ENCODE data around the gene TRPM8. TPM values are rescaled to one million over a fixed set of nuclear protein-coding genes. Genes with fewer than 3 reads are reported as not detected.

TRPM8 gene
- total RNA-seq, 3 donors from 2014 or later (not counting 1 experiment from before 2014, with no cell fraction given): not detected

DNA sequence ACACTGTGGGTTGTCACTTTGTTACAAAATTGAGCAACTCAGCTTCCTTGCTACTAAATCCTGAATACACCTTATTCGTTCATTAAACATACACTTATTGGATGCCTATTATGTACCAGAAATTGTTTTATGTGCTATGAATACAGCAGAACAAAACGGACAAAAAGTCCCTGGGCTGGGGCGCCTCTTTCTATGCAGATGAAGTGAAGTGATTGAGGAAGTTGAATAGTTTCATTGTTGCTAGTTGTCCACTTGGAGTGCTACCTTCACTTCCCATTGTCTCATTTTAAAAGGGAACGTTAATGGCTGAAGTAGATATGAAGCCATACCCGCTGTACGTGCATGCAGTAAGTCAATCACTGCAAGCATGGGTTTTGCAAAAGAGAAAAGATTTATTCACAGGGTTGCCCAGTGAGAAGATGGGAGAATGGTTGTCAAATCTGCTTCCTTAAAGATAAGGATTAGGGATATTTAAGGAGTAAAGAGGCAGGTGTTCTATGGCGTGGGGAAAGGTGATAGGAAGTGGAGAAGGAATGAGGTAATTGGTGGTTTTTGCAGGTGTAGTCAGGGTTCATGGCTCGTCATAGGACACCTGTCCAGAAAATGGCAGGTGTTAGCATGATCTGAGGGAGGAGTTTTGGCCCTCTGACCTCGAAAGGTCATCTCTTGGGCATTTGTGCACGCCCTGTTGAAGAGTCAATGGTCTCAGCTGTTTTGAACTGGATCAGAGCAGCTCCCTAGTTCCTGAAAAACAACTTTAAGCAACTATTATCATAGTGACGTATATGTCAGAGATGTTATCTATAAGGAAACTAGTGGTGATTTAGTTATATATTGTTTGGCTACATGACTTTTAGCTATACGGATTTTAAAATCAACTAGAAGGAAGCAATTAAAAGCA lies 23.5 kb downstream of the TRPM8 start:
- 67% methylated on average over 11 of the region's 12 CpGs for WGBS (ENCODE audit: insufficient coverage)

DNA sequence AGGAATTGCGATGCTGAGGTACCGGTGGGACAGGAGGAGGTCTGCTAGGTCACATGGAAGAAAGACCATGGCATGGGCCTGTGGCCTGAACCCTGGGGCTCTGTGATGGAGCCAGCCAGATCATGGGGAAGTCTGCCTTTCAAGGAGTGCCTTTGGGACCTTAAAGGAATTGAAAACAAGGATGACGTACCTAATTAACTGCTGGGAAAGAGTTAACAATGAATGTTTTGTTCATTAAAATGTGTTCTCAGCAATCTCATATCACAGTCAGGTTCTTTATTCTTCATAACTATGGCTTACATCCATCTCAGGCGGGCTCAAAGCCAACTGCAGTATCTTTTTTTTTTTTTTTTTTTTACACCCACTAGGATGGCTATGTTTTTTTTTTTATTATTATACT lies 25.6 kb downstream of the TRPM8 start:
- no peak for ATAC-seq
- Histone ChIP-seq H3K4me3 (ENCODE audit: low read length) (no peak overlapping the region), H3K4me1 (ENCODE audit: control insufficient read depth, insufficient read depth, low read length) (peaks cover 4% of the 10 kb centered on the region), H3K9me3 (ENCODE audit: control insufficient read depth, insufficient read depth, low read length) (no peaks in the 10 kb centered on the region), H3K27me3 (ENCODE audit: control insufficient read depth, insufficient read depth, low read length) (peaks cover 21% of the 10 kb centered on the region), H3K27ac (ENCODE audit: low read length) (no peak overlapping the region), H3K36me3 (ENCODE audit: control insufficient read depth, insufficient read depth, low read length) (no peaks in the 10 kb centered on the region)
- no peak overlapping the region for H3K4me3 Mint-ChIP-seq
- no peaks in the 10 kb centered on the region for H3K9me3 Mint-ChIP-seq
- 98% methylated on average over 4 of the region's 4 CpGs for WGBS (ENCODE audit: insufficient coverage)
- DNase-seq: no peak
- no peak overlapping the region for H3K27ac Mint-ChIP-seq
- TF ChIP-seq CTCF (IDR thresholded peaks at IDR 0.05): no peak
- H3K36me3 Mint-ChIP-seq: peaks cover 7% of the 10 kb centered on the region
- intact Hi-C loops (cut with micrococcal nuclease): no loop called here
- H3K4me1 Mint-ChIP-seq: peaks cover 7 to 8% of the 10 kb centered on the region in 2 donors
- peaks cover 43 to 70% of the 10 kb centered on the region in 2 donors for H3K27me3 Mint-ChIP-seq (ENCODE audit: low read depth in 2 of 2)

More for the DNA sequence above, 23.5 kb downstream of the TRPM8 start:
- Mint-ChIP-seq H3K4me1 (peaks cover 7 to 8% of the 10 kb centered on the region in 2 donors), H3K4me3 (no peak overlapping the region), H3K27me3 (ENCODE audit: low read depth in 2 of 2) (peaks cover 52 to 74% of the 10 kb centered on the region in 2 donors), H3K27ac (no peak overlapping the region), H3K36me3 (peaks cover 7% of the 10 kb centered on the region), H3K9me3 (no peaks in the 10 kb centered on the region)
- Histone ChIP-seq H3K36me3 (ENCODE audit: control insufficient read depth, insufficient read depth, low read length) (no peaks in the 10 kb centered on the region), H3K27me3 (ENCODE audit: control insufficient read depth, insufficient read depth, low read length) (peaks cover 19% of the 10 kb centered on the region), H3K4me3 (ENCODE audit: low read length) (no peak overlapping the region), H3K9me3 (ENCODE audit: control insufficient read depth, insufficient read depth, low read length) (no peaks in the 10 kb centered on the region), H3K27ac (ENCODE audit: low read length) (no peak overlapping the region), H3K4me1 (ENCODE audit: control insufficient read depth, insufficient read depth, low read length) (peaks cover 4% of the 10 kb centered on the region)
- no peak for TF ChIP-seq CTCF (IDR thresholded peaks at IDR 0.05)
- intact Hi-C loops (cut with micrococcal nuclease): no loop called here
- ATAC-seq (no peak), DNase-seq (no peak)

- Mint-ChIP-seq H3K27me3 (ENCODE audit: low read depth in 2 of 2) (peaks cover 37 to 67% of the 10 kb centered on the region in 2 donors), H3K36me3 (peaks cover 7% of the 10 kb centered on the region), H3K4me1 (peaks cover under 1 to 1% of the 10 kb centered on the region in 2 donors), H3K27ac (no peak overlapping the region), H3K9me3 (no peaks in the 10 kb centered on the region), H3K4me3 (no peak overlapping the region)
- WGBS (ENCODE audit: insufficient coverage): no CpG with 5 or more reads among the region's 1 CpG
- no peak overlapping the region for H3K4me3 ChIP-seq (ENCODE audit: low read length)
- no peaks in the 10 kb centered on the region for H3K36me3 ChIP-seq (ENCODE audit: control insufficient read depth, insufficient read depth, low read length)
- H3K4me1 ChIP-seq (ENCODE audit: control insufficient read depth, insufficient read depth, low read length): no peaks in the 10 kb centered on the region
- intact Hi-C loops (cut with micrococcal nuclease): no loop called here
- H3K9me3 ChIP-seq (ENCODE audit: control insufficient read depth, insufficient read depth, low read length): no peaks in the 10 kb centered on the region
- TF ChIP-seq CTCF (IDR thresholded peaks at IDR 0.05): no peak
- ATAC-seq (no peak), DNase-seq (no peak)
- H3K27me3 ChIP-seq (ENCODE audit: control insufficient read depth, insufficient read depth, low read length): peaks cover 17% of the 10 kb centered on the region
- H3K27ac ChIP-seq (ENCODE audit: low read length): no peak overlapping the region
These were observed 27.1 kb downstream of the TRPM8 start for GRCh38 chr2:233944269-233944668.

Measured in natural killer cell (primary cell).